ENCODE measurements around the gene TMEM174. TPM values are rescaled to one million over a fixed set of nuclear protein-coding genes. Genes with fewer than 3 reads are reported as not detected.

TMEM174 gene
- total RNA-seq, 2 experiments from 2014 or later, result 0.25 TPM; not detected in 1

GRCh38 chr5:73179730-73180129 lies 6.7 kb downstream of the TMEM174 start:
- H3K4me3 ChIP-seq (ENCODE audit: low read depth, low read length, poor library complexity, severe bottlenecking), result no peak overlapping the region
- no TSS peak for BruUV-seq (replicated peaks)
- no peak overlapping the region for H2AFZ ChIP-seq (ENCODE audit: low read length)
- 0 out of 2 replicates have a peak, but pooled peaks cover 3% of the 10 kb centered on the region for H3K9me3 ChIP-seq (ENCODE audit: low read length)
- H3K4me2 ChIP-seq (ENCODE audit: low read length), result peak overlapping the region; percentile 6; the same call in 1 of the 2 replicates
- TF ChIP-seq CTCF (conservative IDR thresholded peaks at IDR 0.05; ENCODE audit: low read length), result no peak
- H3K79me2 ChIP-seq (ENCODE audit: insufficient read depth, low read depth, low read length), result no peaks in the 10 kb centered on the region
- H4K20me1 ChIP-seq (ENCODE audit: insufficient read depth, low read length), result no peaks in the 10 kb centered on the region
- no peaks in the 10 kb centered on the region for H3K36me3 ChIP-seq (ENCODE audit: insufficient read depth, low read length)
- H3K27ac ChIP-seq (ENCODE audit: low read depth, low read length, poor library complexity, severe bottlenecking), result no peak overlapping the region
- intact Hi-C loops (cut with micrococcal nuclease; ENCODE audit: unreplicated experiment), result no loop called here
- H3K9me2 ChIP-seq (ENCODE audit: insufficient read depth, low read length), result no peaks in the 10 kb centered on the region
- ChIA-PET CTCF (ENCODE audit: unreplicated experiment) (interaction anchor here (0.6 to 0.8 kb wide), 2 partner anchors 12 to 22 kb away, joined by 3 read pairs; no protein-coding TSS in a partner anchor), POLR2A (interaction anchor here (0.6 to 1.2 kb wide), 2 partner anchors 57 to 385 kb away, joined by 3 to 4 read pairs; no protein-coding TSS in a partner anchor)
- H3K4me1 ChIP-seq (ENCODE audit: insufficient read depth, low read length, poor library complexity, severe bottlenecking), result peaks cover 7% of the 10 kb centered on the region
- no peak for DNase-seq (ENCODE audit: low spot score)

GRCh38 chr5:73180566-73180965 lies 7.6 kb downstream of the TMEM174 start:
- CTCF ChIA-PET (ENCODE audit: unreplicated experiment), result no interaction called here
- H3K4me1 ChIP-seq (ENCODE audit: insufficient read depth, low read length, poor library complexity, severe bottlenecking), result peaks cover 7% of the 10 kb centered on the region
- H3K27ac ChIP-seq (ENCODE audit: low read depth, low read length, poor library complexity, severe bottlenecking), result no peak overlapping the region
- no peak for DNase-seq (ENCODE audit: low spot score)
- POLR2A ChIA-PET, result no interaction called here
- no peak for TF ChIP-seq CTCF (conservative IDR thresholded peaks at IDR 0.05; ENCODE audit: low read length)
- TF ChIP-seq EZH2phosphoT487 (IDR thresholded peaks at IDR 0.05; ENCODE audit: borderline replicate concordance, low read depth, low read length), result no peak
- H3K9me3 ChIP-seq (ENCODE audit: low read length), result 0 out of 2 replicates have a peak, but pooled peaks cover 3% of the 10 kb centered on the region
- no peak overlapping the region for H3K4me3 ChIP-seq (ENCODE audit: low read depth, low read length, poor library complexity, severe bottlenecking)
- no peaks in the 10 kb centered on the region for H3K9me2 ChIP-seq (ENCODE audit: insufficient read depth, low read length)
- no peak overlapping the region for H3K4me2 ChIP-seq (ENCODE audit: low read length)
- no TSS peak for BruUV-seq (replicated peaks)
- intact Hi-C loops (cut with micrococcal nuclease; ENCODE audit: unreplicated experiment), result no loop called here
- H4K20me1 ChIP-seq (ENCODE audit: insufficient read depth, low read length), result no peaks in the 10 kb centered on the region
- H3K79me2 ChIP-seq (ENCODE audit: insufficient read depth, low read depth, low read length), result no peaks in the 10 kb centered on the region
- no peak overlapping the region for H2AFZ ChIP-seq (ENCODE audit: low read length)
- no peaks in the 10 kb centered on the region for H3K36me3 ChIP-seq (ENCODE audit: insufficient read depth, low read length)

- TF ChIP-seq CTCF (conservative IDR thresholded peaks at IDR 0.05; ENCODE audit: low read length) (no peak), EZH2phosphoT487 (IDR thresholded peaks at IDR 0.05; ENCODE audit: borderline replicate concordance, low read depth, low read length) (no peak)
- H4K20me1 ChIP-seq (ENCODE audit: insufficient read depth, low read length), result no peaks in the 10 kb centered on the region
- intact Hi-C loops (cut with micrococcal nuclease; ENCODE audit: unreplicated experiment), result no loop called here
- H2AFZ ChIP-seq (ENCODE audit: low read length), result no peak overlapping the region
- H3K9me3 ChIP-seq (ENCODE audit: low read length), result 0 out of 2 replicates have a peak, but pooled peaks cover 3% of the 10 kb centered on the region
- no peak overlapping the region for H3K4me3 ChIP-seq (ENCODE audit: low read depth, low read length, poor library complexity, severe bottlenecking)
- H3K4me2 ChIP-seq (ENCODE audit: low read length), result no peak overlapping the region
- CTCF ChIA-PET (ENCODE audit: unreplicated experiment), result interaction anchor here (1.0 kb wide), 1 partner anchor 11 kb away, joined by 3 read pairs; no protein-coding TSS in a partner anchor
- peaks cover 7% of the 10 kb centered on the region for H3K4me1 ChIP-seq (ENCODE audit: insufficient read depth, low read length, poor library complexity, severe bottlenecking)
- DNase-seq (ENCODE audit: low spot score), result no peak
- no peaks in the 10 kb centered on the region for H3K9me2 ChIP-seq (ENCODE audit: insufficient read depth, low read length)
- no TSS peak for BruUV-seq (replicated peaks)
- H3K27ac ChIP-seq (ENCODE audit: low read depth, low read length, poor library complexity, severe bottlenecking), result no peak overlapping the region
- no peaks in the 10 kb centered on the region for H3K79me2 ChIP-seq (ENCODE audit: insufficient read depth, low read depth, low read length)
- POLR2A ChIA-PET, result no interaction called here
- no peaks in the 10 kb centered on the region for H3K36me3 ChIP-seq (ENCODE audit: insufficient read depth, low read length)
These were observed 9.3 kb downstream of the TMEM174 start for GRCh38 chr5:73182307-73182706.

Measured in OCI-LY7 (cell line).